GM21447 (cell line): ENCODE data around the gene TMX1.

Experiments
- ATAC-seq: cut with Tn5 transposase; IDR thresholded peaks from one replicate; pipeline ENCODE4 v1.9.1; 2021; ENCODE audit not compliant: unreplicated experiment

Gene TMX1

DNA sequence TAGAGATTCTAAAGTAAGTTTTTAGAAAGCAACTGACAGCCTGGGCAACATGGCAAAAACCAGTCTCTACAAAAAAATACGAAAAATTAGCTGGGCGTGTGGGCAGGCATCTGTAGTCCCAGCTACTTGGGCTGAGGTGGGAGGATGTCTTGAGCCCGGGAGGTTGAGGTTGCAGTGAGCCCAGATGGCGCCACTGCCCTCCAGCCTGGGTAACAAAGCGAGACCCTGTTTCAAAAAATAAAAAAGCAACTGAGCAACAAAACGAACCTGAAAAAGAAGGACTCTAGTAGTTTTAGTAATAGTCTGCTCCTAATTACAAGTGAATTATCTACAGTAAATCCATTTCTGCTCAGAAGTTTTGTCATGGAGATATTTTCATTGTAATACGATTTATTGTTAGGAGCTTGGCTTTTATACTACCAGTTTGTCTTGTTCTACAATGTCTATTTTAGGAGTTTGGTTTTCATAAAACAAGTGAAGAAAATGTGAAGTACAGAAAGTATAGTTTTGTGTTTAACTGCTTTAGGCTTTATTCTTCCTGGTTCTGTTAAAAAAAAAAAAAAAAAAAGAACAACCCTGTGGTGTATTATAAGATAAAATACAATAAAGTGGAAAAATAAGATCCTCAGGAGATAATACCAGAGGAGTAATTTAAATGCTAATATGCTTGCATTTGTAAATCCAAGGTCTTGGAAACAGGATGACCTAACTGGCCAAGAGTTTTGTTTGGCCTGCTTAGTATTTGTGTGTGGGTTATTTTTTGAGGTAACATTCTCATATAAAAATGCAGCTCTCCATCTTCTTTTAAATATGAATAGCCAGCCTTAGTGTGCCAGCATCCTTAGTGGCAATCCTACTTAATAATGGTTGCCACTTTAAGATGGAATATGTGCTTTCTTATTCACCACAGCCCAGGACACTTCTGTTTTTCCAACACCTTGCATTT lies 2.8 kb downstream of the TMX1 start:
- no peak for ATAC-seq

DNA sequence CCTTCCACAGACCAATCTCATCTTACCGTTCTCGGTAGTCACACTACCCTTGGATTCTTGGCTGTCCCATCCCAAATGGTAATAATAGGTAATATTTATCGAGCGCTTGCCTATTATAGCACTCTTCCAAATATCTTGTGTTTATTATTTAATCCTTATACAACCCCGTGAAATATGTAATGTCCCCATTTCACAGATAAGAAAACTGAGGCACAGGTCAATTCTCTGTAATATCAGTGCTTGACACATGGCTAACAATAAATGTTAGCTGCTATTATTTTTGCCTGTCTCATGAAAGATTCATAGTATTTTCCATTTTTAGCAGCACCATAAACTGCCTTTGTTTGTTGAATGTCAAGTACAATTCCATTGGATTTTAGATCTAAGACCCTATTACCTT lies 4.5 kb downstream of the TMX1 start:
- ATAC-seq = no peak

DNA sequence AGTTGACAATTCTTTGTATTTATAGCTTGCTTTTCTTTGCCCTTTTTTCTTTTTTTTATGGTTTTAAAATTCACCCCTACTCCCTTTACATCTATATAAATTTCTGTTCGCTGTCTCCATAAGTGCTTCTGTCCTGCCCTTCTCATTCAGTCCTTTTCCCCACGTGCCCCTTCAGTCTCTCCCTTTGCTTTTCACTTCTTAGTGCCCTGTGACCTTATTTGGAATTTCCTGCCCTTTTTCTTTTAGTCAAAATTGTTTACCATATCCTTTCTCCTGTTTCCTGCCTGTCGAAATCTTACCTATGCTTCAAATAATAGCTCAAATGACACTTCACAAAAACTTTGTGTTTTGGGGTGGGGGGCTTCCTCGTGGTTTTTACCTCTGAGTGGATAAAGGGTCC lies 6.0 kb downstream of the TMX1 start:
- ATAC-seq = no peak

DNA sequence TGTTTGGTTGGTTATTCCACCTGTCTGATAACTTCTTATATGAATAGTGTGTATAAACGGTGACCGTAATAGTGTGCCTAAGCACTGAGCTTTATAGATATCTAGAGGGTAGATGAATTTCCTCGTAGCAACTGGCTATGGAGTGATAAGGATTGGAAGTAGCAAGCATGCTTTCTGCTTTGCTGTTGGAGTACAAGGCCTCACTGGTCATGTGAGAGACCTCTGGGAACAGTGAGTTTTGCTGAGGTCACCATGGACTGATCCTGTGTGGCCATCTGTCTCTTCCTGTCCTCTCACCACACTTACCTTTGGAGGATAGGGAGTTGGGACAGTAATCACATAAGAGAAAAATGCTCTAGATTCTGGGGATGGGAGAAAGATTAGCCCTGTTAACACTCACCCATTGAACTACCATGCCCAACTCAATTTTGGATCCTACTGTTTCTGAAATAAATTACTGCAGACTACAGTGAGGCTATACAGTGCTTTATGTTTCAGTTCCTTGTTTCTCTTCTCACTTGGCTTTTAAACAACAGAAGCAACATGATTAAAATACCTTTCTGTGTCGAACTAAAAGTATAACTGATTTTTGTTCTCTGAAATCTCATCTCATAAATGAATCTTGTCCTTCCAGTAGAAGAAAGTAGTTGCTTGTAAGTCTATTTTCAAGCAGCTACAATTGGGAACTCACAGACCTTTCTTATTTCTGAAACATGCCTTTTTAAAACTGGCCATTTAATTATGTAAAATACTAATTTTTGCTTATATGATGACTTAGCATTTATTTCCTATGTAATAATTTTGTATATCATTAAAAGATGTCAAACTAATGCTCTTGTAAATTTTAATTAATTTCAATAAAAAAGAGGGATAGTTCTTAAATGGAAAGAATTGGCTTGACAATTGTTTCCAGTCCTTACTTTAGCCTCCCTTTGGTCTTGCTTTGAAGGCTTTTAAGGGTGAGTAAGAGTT lies 8.3 kb downstream of the TMX1 start:
- ATAC-seq = peak; percentile 83

DNA sequence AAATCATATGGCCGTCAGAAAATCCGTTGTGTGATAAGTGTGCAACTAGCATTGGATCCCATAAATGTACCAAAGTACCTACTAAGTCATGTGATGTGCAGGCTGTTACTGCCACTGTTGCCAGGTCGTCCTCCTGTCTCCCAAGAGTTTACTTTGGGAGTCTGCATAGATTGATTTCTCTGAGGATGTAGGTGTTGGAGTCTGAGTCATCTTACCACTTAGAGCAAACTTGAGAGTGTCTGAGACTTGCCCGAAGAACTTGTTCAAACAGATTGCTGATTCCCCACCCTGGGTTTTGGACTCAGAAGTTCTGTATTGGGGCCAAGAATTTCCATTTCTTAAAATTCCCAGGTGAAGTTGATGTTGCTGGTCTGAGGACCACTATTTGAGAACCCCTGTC lies 11.4 kb downstream of the TMX1 start:
- ATAC-seq = no peak

DNA sequence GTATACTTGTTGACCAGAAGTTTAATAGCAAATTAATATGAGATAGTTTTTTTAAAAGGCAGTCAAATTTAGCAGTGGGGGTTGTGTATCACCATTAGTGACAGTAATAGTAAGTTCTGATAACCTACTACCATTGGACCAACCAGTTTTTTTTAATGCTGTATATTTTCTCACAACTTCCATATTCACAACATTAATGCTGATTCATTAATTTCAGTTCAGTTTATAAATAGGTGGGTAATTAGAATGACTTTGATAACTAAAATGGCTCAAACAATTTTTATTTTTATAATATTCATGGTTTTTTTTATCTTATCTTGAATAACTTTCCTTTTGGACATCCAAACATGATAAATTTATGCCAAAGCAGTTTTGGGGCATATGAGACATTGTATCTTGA lies 13.8 kb downstream of the TMX1 start:
- ATAC-seq = no peak

DNA sequence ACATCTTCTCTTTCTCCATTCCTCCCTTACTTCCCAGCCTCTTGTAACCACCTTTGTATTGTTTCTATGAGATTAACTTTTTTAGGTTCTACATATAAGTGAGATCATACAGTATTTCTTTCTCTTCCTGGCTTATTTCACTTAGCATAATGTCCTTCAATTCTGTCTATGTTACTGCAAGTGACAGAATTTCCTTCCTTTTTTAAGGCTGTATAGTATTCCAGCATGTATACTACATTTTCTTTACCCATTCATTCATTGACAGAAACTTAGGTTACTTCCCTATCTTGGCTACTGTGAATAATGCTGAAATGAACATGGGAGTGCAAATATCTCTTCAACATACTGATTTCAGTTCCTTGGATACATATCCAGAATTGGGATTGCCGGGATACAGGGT lies 18.2 kb downstream of the TMX1 start:
- no peak for ATAC-seq

DNA sequence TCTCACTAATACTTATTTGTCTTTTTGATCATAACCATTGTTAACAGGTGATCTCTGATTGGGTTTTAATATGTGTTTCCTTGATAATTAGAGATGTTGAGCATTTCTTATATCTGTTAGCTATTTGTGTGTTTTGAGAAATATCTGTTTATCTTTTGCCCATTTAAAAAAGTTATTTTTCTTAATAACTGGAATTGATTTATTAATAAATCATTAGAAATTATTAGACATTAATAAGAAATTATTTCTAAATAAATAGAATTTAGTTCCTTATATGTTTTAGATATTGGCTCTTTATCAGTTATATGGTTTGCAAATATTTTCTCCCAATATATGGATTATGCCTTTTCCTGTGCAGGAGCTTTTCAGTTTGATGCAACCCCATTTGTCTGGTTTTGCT lies 18.7 kb downstream of the TMX1 start:
- ATAC-seq = no peak

DNA sequence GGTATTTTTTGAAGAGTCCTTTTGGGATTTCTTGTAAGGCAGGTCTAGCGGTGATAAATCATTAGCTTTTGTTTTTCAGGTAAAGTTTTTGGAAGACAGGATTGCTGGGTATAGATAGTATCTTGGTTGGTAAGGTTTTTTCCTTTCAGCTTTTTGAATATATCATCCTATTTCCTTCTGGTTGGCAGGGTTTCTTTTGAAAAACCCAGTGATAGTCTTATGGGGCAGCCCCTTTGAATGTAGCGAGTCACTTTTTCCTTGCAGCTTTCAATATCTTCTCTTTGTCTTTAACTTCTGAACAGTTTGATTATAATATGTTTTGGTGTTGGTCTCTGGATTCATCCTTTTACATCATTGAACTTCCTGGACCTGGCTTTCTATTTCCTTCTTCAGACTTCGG lies 20.2 kb downstream of the TMX1 start:
- no peak for ATAC-seq

DNA sequence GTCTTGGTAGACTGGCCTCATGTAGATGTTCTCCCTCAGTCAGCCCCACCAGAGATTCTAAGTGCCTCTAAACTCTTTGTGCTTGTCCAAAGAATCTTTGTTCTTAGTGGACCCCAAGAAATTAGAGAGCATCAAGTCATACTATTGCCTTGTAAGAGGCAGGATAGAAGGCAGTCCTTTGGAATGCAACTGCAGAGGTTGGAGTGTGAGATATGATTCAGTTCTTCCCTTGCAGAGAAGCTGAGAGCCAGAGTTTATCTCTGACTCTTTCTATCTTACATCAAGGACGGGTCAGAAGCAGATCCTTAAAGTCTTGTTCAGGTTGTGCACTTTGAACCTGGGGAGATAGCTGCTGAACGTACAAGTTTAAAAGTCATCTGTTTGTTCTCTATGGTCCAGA lies 21.1 kb downstream of the TMX1 start:
- ATAC-seq = no peak

DNA sequence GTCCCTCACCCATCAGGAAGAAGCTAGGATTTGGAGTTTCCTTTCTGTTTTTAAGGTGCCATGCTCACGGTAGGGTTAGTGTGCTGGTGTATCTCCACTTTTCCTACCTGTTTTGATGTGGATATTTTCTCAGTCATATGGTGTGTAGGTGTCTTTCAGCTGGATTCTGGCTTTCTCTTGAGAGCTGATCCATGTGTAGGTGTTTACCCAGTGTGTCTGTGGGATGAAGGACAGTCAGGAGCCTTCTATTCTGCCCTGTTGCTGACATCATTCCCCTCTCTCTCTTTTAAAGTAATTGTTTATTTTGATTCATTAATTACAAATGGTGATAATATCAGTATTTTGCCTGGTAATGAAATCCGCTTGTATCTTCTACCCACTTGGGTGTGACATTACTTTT lies 22.8 kb downstream of the TMX1 start:
- no peak for ATAC-seq

DNA sequence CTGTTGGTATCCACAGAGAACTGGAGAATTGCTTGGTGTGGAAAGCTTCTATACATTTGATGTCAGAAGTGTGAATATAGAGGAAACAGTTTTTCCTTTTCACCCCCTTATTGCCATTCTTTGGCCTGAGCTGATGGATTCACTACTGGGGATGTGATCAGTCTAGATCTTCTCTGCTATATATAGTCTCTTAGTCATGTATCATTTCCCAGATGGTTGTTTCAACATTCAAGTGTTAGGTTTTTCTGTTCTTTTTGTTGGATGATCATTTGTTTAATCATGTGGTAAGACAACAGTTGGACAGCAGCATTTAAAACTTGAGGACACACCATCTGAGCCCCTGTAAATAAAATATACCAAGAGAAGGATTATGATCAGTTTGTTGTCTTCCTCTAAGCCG lies 29.6 kb downstream of the TMX1 start:
- ATAC-seq = no peak

DNA sequence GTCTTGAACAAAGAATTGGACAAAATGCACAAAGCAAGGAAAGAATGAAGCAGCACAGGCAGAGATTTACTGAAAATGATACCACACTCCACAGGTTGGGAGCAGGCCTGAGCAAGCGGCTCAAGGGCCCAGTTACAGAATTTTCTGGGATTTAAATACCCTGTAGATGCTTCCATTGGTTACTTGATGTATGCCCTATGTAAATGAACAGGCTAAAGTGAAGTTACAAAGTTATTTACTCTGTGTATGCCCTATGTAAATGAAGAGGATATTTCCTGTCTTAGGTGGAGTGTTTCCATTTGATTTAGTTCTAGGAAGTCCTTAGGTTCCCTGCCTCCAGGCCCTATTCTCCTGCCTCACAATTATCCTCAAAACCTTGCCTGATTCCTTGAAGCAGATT lies 36.6 kb downstream of the TMX1 start:
- no peak for ATAC-seq

DNA sequence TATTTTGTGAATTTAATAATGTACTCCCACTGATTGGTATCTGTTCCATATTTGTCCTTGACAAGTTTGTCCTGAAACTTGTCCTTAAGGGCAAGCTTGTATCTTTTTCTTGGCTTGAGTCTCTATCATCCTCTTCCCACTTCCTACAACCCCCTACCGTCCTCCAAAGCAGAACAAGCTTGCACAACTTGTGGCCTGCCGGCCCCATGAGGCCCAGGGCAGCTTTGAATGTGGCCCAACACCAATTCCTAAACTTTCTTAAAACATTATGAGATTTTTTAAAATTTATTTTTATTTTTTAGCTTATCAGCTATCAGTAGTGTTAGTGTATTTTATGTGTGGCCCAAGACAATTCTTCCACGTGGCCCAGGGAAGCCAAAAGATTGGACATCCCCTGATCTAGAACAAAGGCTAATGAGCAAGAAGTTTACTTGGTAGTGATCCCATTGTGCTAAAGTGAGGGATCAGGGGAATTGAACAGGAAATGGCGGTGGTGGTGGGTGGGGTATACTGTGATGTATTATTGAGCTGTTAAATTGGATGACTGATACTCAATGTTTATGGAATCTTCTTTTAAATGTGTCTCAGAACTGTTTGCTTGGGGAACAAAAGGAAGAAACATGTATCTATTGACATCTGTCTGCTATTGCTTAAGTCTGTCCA lies 37.8 kb downstream of the TMX1 start:
- no peak for ATAC-seq

DNA sequence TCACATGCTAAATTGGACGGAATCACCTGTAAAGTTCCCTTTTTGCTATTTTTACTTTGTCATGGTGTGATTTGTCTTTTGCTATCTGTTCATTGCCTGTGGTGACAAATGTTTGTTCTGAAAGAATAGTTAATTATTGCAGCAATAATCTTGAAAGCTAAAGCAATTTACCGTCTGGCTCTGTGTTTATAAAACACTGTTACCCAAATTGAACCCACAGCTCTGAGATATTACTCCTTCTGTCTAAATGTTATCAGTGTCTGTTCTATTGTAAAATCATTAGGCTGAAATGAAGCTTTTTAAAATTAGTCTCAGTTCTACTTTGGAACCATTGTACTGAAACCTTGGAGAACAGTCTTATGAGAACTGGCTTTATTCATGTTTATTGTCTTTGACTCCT lies 42.5 kb downstream of the TMX1 start:
- ATAC-seq = no peak

DNA sequence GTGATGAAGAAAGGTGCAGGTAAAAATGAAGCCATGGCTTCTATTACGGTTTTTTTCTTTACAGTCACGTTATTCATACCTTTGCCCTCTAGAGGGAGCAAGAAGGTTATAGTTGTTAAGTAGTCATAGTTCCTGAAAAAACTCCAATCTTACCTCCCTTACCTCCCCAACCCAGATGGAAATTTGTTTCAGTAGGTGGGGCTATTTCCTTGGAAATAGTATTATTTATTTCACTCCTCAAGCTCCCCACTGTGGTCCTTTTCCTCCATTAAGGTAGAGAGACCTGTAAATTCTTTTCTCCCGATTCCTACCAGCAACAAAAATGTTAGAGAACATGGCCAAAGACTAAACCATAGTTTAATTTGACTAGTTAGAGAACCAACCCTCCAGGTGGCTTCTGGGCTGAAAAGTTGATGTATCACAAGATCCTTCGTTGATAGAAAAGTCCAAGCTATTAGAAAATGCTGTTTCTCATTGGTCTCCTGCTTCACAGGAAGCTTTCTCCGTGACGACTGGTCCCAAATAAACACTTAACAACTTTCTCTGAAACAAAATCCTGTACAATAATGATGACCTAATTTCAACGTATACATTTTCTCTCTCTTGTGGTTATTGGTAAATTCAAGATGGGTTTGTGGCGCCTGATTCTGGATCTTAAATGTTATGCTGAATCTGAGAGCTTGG lies 43.5 kb downstream of the TMX1 start:
- ATAC-seq = no peak

DNA sequence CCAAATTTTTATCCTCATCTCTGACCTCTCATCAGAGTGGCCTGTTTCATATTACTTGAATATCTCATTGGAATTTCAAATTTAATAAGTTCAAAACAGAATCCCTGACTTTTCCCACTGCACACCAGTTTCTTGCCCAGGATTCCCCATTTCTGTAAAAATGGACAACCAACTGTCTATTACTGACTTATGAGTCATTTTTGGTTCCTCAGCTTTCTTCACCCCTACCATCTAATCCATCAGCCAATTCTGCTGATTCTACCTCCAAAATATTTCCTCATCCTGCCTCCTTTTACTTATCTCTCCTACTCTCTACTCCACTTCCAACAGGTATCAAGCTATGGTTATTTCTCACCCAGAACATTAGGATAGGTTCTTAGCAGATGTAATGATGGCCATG lies 44.2 kb downstream of the TMX1 start:
- no peak for ATAC-seq

DNA sequence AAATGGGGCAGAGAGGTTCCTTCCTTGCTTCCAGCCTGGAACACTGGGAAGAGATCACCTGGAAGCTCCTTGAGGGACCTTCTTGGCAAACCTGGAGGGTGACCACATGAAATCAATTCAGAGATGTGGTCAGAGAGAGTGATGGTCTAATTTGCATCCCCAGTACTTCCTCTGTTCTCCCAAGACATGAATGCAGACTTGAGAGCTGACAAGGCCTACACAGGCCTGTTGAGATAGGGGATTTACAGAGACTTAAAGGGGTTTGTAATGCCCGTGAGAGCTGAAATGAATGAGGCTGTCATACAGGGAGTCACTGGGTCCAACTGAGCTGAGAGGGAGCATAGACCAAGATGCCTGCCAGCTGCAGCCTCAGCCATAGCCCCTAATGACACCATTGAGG lies 45.1 kb downstream of the TMX1 start:
- ATAC-seq = peak; percentile 76

DNA sequence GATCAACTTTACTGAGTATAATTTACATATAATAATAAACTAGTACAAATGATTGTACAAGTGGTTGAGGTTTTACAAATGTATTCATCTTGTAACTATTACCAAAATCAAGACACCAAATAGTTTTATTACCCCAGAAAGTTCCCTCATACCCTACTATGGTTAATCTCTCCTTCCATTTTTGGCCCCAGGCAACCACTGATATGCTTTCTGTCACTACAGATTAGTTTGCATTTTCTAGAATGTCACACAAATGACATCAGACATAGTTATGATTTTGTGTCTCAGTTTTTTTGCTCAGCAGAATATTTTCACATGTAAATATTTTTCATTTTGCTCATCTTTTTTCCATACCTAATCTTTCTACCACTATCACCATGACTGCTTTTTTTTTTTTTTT lies 49.1 kb downstream of the TMX1 start:
- no peak for ATAC-seq

DNA sequence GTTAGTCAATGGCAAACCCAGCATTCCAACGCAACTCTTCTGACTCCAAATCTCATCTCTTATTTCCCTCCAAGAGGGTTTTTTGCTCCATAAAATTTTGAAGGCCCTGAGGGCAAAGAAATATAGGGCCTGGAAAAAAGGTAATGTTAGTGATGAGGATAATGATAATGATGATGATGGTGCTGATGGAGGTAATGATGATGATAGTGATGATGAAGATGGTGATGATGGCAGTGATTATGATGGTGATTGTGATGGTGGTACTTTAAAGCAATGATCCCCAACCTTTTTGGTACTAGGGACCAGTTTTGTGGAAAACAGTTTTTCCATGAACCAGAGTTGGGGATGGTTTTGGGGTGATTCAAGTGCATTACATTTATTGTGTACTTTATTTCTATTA lies 50.1 kb downstream of the TMX1 start:
- no peak for ATAC-seq

DNA sequence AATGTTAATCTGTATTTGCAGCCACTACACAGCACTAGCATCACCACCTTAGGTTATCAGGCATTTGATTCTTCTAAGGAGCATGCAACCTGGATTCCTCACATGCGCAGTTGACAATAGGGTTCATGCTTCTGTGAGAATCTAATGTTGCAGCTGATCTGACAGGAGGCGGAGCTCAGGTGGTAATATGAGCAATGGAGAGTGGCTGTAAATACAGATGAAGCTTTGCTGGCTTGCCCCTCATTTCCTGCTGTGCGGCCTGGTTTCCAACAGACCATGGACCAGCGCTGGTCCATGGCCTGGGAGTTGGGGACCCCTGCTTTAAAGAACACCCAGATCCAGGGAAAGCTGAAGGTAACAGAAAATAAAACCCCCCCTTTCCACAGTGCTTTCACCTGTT lies 51.0 kb downstream of the TMX1 start:
- no peak for ATAC-seq
